ENCODE measurements around the gene RNASE1. TPM values are rescaled to one million over a fixed set of nuclear protein-coding genes. Genes with fewer than 3 reads are reported as not detected.
"Not testable (repeated sequence)": the region's sequence is repeated elsewhere in the genome, so short reads cannot be mapped to it uniquely, and the experiment has no call there.

Gene RNASE1
- total and polyA plus RNA-seq, 8 donors = 293 to 1,326 (median 377) TPM

DNA sequence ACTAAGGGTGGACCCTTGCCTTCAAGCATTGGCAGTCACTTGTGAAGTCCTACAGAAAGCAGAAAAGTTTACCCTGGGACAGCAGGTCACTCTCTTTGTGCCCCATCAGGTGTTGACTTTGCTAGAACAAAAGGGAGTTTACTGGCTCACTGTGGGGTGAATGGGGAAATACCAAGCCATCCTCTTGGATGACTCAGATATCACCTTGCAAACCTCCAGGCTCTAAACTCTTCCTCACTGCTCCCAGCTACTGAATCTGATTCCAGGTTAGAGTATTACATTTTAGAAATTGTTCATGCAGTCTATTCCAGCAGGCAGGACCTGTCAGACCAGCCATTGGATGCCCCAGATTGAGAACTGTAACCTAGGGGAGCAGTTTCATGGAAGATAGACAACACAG lies 41.7 kb downstream of the RNASE1 start:
- Histone ChIP-seq H3K27ac (no peak overlapping the region), H3K9me3 (no peaks in the 10 kb centered on the region), H3K4me1 (no peaks in the 10 kb centered on the region), H3K27me3 (no peaks in the 10 kb centered on the region), H3K4me3 (no peak overlapping the region), H3K36me3 (no peaks in the 10 kb centered on the region)
- ATAC-seq = no peak
- DNase-seq = no peak
- TF ChIP-seq, protein P1, sequence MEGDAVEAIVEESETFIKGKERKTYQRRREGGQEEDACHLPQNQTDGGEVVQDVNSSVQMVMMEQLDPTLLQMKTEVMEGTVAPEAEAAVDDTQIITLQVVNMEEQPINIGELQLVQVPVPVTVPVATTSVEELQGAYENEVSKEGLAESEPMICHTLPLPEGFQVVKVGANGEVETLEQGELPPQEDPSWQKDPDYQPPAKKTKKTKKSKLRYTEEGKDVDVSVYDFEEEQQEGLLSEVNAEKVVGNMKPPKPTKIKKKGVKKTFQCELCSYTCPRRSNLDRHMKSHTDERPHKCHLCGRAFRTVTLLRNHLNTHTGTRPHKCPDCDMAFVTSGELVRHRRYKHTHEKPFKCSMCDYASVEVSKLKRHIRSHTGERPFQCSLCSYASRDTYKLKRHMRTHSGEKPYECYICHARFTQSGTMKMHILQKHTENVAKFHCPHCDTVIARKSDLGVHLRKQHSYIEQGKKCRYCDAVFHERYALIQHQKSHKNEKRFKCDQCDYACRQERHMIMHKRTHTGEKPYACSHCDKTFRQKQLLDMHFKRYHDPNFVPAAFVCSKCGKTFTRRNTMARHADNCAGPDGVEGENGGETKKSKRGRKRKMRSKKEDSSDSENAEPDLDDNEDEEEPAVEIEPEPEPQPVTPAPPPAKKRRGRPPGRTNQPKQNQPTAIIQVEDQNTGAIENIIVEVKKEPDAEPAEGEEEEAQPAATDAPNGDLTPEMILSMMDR (IDR thresholded peaks at IDR 0.05) = no peak
- intact Hi-C loops (cut with DNase I) = no loop called here

DNA sequence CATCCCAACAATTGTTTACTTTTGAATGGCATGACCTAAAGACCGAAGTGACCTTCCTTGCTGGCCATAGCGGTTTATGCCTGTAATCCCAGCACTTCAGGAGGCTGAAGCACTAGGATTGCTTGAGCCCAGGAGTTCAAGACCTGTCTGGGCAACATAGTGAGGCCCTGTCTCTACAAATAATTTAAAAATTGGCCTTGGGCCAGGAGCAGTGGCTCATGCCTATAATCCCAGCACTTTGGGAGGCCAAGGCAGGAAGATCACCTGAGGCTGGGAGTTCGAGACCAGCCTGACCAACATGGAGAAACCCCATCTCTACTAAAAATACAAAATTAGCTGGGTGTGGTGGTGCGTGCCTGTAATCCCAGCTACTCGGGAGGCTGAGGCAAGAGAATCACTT lies 43.2 kb downstream of the RNASE1 start:
- H3K36me3 ChIP-seq; ATAC-seq; H3K9me3 ChIP-seq; H3K27me3 ChIP-seq; H3K27ac ChIP-seq; DNase-seq; intact Hi-C loops (cut with DNase I); H3K4me1 ChIP-seq; H3K4me3 ChIP-seq: not testable (repeated sequence)

DNA sequence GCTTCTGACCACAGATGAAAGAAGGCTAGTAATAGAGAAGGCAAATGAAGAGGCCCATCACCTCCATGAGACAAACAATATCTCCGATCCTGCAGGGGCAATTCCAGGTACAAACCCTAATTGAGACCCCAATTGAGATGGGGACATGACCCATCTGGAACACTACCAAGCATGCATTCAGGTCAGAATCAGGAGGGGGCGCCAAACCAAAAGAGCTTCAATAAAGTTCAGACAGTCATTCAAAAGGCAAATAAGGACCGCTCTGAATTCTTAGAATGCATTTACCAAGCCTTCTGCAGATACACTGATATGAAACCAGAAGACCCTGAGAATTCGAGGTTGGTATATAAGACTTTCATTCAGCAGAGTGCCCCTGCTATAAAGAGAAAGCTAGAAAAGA lies 44.7 kb downstream of the RNASE1 start:
- TF ChIP-seq, protein P1 (IDR thresholded peaks at IDR 0.05) = peak; percentile 19 to 32
- no peaks in the 10 kb centered on the region for H3K36me3 ChIP-seq
- peaks cover under 1 to 3% of the 10 kb centered on the region in 2 donors for H3K9me3 ChIP-seq
- DNase-seq (no peak), ATAC-seq (peak; percentile 39)
- H3K4me1 ChIP-seq = no peaks in the 10 kb centered on the region
- H3K27me3 ChIP-seq = no peaks in the 10 kb centered on the region
- intact Hi-C loops (cut with DNase I) = no loop called here
- H3K4me3 ChIP-seq = no peak overlapping the region
- H3K27ac ChIP-seq = no peak overlapping the region

DNA sequence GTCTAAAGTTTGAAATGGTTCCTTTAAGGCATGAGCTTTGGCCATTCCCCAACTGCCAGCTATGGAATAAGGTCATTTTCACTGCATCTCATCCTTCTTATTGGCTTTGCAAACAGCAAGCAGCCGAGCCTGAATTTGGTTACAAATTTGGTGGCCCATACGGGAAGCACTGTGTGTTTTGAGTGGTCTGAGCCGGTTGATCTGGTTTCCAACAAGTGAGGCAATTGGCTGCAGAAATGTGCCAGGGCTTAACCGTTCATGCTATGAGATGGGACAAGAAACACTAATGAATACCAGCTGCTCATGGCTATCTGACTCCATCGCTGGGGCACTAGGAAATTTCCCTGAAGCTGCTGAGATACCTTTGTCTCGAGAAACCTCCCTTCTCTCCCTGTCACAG lies 47.6 kb downstream of the RNASE1 start:
- intact Hi-C loops (cut with DNase I) = no loop called here
- no peaks in the 10 kb centered on the region for H3K36me3 ChIP-seq
- peak; percentile 64 for ATAC-seq
- peaks cover 4 to 19% of the 10 kb centered on the region in 2 donors for H3K9me3 ChIP-seq
- no peak overlapping the region for H3K27ac ChIP-seq
- TF ChIP-seq, protein P1 (IDR thresholded peaks at IDR 0.05) = no peak
- DNase-seq = no peak
- H3K4me3 ChIP-seq = no peak overlapping the region
- H3K27me3 ChIP-seq = no peaks in the 10 kb centered on the region
- H3K4me1 ChIP-seq = no peaks in the 10 kb centered on the region

DNA sequence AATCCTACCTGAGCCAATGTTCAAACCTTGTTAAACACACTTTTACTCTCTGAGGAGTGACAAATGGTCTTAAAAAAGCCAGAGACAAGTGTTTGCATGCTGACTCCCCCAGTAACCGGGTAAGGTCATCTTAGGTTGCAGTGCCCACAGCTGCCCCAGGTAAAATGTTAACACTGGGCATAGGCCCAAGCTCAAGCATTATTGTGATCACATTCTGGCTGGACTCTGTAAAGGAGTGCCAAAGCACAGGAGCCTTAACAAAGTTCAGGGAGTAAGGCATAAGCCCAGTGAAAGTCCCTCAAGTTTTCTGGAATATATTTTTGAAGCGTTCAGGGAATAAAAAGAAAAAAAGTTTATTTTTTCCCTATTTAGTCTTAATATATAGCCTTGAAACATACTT lies 48.3 kb downstream of the RNASE1 start:
- no peaks in the 10 kb centered on the region for H3K36me3 ChIP-seq
- intact Hi-C loops (cut with DNase I) = no loop called here
- H3K9me3 ChIP-seq = peaks cover 4 to 19% of the 10 kb centered on the region in 2 donors
- H3K27me3 ChIP-seq = no peaks in the 10 kb centered on the region
- TF ChIP-seq, protein P1 (IDR thresholded peaks at IDR 0.05) = no peak
- H3K4me1 ChIP-seq = no peaks in the 10 kb centered on the region
- no peak overlapping the region for H3K27ac ChIP-seq
- DNase-seq = no peak
- ATAC-seq = peak; percentile 83
- H3K4me3 ChIP-seq = no peak overlapping the region

DNA sequence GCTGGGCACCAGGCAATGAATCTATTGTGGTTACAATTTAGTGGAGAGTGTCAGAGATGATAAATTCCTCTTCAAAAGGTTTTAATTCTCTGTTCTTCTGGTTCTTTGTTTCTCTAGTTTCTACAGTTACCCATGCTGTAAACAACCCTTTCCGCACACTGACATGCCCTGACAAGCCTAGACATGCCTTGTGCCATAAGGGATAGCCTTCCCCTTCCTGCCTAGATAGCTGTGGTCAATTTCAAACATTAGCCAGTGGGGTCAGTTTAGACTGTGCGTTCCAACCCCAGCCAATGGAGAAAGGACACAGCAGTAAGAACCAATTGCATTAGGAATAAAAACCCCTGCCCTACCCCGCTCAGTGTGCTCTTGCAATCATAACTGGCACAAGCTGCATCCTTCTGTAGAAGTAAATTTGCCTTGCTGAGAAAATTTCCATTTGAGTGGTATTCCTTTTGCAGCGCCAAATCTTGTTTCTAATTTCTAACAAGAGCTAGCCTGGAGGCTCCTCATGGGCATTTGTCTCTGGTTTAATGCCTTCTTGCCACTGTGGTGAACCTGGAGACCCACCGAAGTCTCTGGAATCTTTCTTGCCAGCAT lies 50.6 kb downstream of the RNASE1 start:
- Histone ChIP-seq H3K27me3 (no peaks in the 10 kb centered on the region), H3K4me1 (no peaks in the 10 kb centered on the region), H3K27ac (no peak overlapping the region), H3K4me3 (no peak overlapping the region), H3K36me3 (no peaks in the 10 kb centered on the region), H3K9me3 (peaks cover 4 to 19% of the 10 kb centered on the region in 2 donors)
- ATAC-seq (no peak), DNase-seq (no peak)
- intact Hi-C loops (cut with DNase I) = no loop called here
- TF ChIP-seq, protein P1 (IDR thresholded peaks at IDR 0.05) = no peak

All from left lung (tissue), 10 donors.